K562 (cell line): Measurements from ENCODE around the gene CMPK1. TPM values are rescaled to one million over a fixed set of nuclear protein-coding genes. Genes with fewer than 3 reads are reported as not detected.
A peak's percentile ranks its signal among the peaks of the same experiment; 100 is the strongest.

Source experiments
- CREB1 ChIP-seq, 2 experiments: sonication (generic) in 1 of 2; formaldehyde crosslinking in 1 of 2; IDR thresholded peaks; 2 replicates each; pipeline versions ENCODE4 v1.6.1 to v1.8.0; 2012 to 2022; ENCODE audit warnings: inconsistent platforms in 1 of 2, mild to moderate bottlenecking in 1 of 2, missing genetic modification reagents in 1 of 2, moderate library complexity in 1 of 2
- FOS ChIP-seq: IDR thresholded peaks from 3 replicates; pipeline ENCODE4 v1.6.1; 2011; ENCODE audit not compliant: insufficient read length; ENCODE audit errors: extremely low read depth
- FOXO4 ChIP-seq: fragments of 450-650 bp; formaldehyde crosslinking; IDR thresholded peaks from 2 replicates; pipeline ENCODE4 v1.4.0; 2020; ENCODE audit warnings: mild to moderate bottlenecking, moderate library complexity
- HDAC8 ChIP-seq: fragments of 450-650 bp; IDR thresholded peaks from 2 replicates; pipeline ENCODE4 v1.6.1; 2016; ENCODE audit warnings: mild to moderate bottlenecking, missing genetic modification characterization, moderate library complexity, missing compliant biosample characterization
- HMGN3 ChIP-seq: IDR thresholded peaks from 2 replicates; pipeline ENCODE4 v1.6.1; 2011; ENCODE audit warnings: borderline replicate concordance, low read depth, mild to moderate bottlenecking, mixed read lengths, low read length; ENCODE audit not compliant: insufficient read length; ENCODE audit errors: extremely low read depth
- HNRNPH1 ChIP-seq: fragments of 200-400 bp; formaldehyde crosslinking; optimal IDR thresholded peaks from 2 replicates; pipeline ENCODE3; 2017; ENCODE audit warnings: low read depth, mild to moderate bottlenecking, low read length, moderate library complexity
- KDM2B ChIP-seq: fragments of 250-450 bp; sonication (Bioruptor Pico); IDR thresholded peaks from 2 replicates; pipeline ENCODE4 v1.8.0; 2021; ENCODE audit warnings: mild to moderate bottlenecking, moderate library complexity
- L3MBTL2 ChIP-seq: fragments of 450-650 bp; IDR thresholded peaks from 2 replicates; pipeline ENCODE4 v1.6.1; 2016; ENCODE audit warnings: mild to moderate bottlenecking, moderate library complexity
- MAFK ChIP-seq: IDR thresholded peaks from 2 replicates; pipeline ENCODE4 v1.6.1; 2011; ENCODE audit warnings: low read length, improper control_type of control experiment
- MXI1 ChIP-seq: IDR thresholded peaks from 2 replicates; pipeline ENCODE4 v1.6.1; 2011; ENCODE audit warnings: low read depth, mild to moderate bottlenecking, improper control_type of control experiment, low read length
- PCBP2 ChIP-seq: fragments of 200-400 bp; formaldehyde crosslinking; IDR thresholded peaks from 2 replicates; pipeline ENCODE4 v1.6.1; 2018; ENCODE audit warnings: low read length, low read depth, mild to moderate bottlenecking, moderate library complexity; ENCODE audit not compliant: poor library complexity, severe bottlenecking
- POLR2H ChIP-seq: IDR thresholded peaks from 2 replicates; pipeline ENCODE4 v1.6.1; 2016; ENCODE audit warnings: missing genetic modification characterization, low read depth, mild to moderate bottlenecking, control low read depth, missing compliant biosample characterization, moderate library complexity
- RBM22 ChIP-seq: fragments of 200-400 bp; formaldehyde crosslinking; IDR thresholded peaks from 2 replicates; pipeline ENCODE4 v1.6.1; 2018; ENCODE audit warnings: low read length, low read depth; ENCODE audit not compliant: poor library complexity, severe bottlenecking
- SP2 ChIP-seq: IDR thresholded peaks from 2 replicates; pipeline ENCODE4 v1.6.1; 2011; ENCODE audit warnings: mild to moderate bottlenecking, low read depth, low read length, moderate library complexity; ENCODE audit not compliant: poor library complexity, severe bottlenecking; ENCODE audit errors: extremely low read depth
- ZFP91 ChIP-seq: sonication (generic); formaldehyde crosslinking; IDR thresholded peaks from 2 replicates; pipeline ENCODE4 v1.8.0; 2022; ENCODE audit warnings: mild to moderate bottlenecking, missing genetic modification reagents
- polyA plus RNA-seq, 8 experiments: library from polyadenylated mRNA; depleted of rRNA in 4 of 8; stranded (reverse) in 5 of 8; unstranded in 3 of 8; fragments of >200 nt; fragmentation: Nextera tagmentation in 2 of 8; fragmentation: Illumina TruSeq in 1 of 8; extraction: Ambion mirVana in 2 of 8; extraction: Trizol in 1 of 8; gene quantifications; 2 replicates each; pipeline versions ENCODE4 v1.2.1 to v1.2.3, GENCODE V29; 2011 to 2014; ENCODE audit warnings: inconsistent platforms in 1 of 8, missing spikeins in 1 of 8
- total RNA-seq, 7 experiments: library from RNA; depleted of rRNA in 6 of 7; stranded (reverse); fragments of >200 nt in 6 of 7; fragmentation: Illumina TruSeq in 2 of 7; extraction: Trizol in 2 of 7; gene quantifications; 2 replicates each; pipeline versions ENCODE4 v1.2.1 to v1.2.3, GENCODE V29; 2011 to 2021; ENCODE audit warnings: low replicate concordance in 1 of 7
- TF ChIP-seq, protein P1 (sequence below), 2 experiments: fragments of 450-650 bp; IDR thresholded peaks; 2 replicates each; pipeline ENCODE4 v1.6.1; 2018; ENCODE audit warnings: mild to moderate bottlenecking in 2 of 2, low read depth in 1 of 2; ENCODE audit not compliant: partially characterized antibody in 2 of 2
- TF ChIP-seq, protein P2 (sequence below): sonication (generic); formaldehyde crosslinking; IDR thresholded peaks from 2 replicates; pipeline ENCODE4 v1.8.0; 2022; ENCODE audit warnings: mild to moderate bottlenecking, low read depth, missing genetic modification reagents

The CMPK1 gene
- total and polyA plus RNA-seq, 9 of the 15 experiments (the other 6 are each of a cell fraction or from before 2014, with no cell fraction given) = 54.5 to 197 (median 116) TPM

GRCh38 chr1:47313915-47314664 lies 19.5 kb upstream of the CMPK1 start, which contains the start of gene STIL (continued):
- TF ChIP-seq MAFK (peak; percentile 41), ZFP91 (CRISPR knock-in tag) (no peak), HNRNPH1 (no peak), POLR2H (peak; percentile 98), CREB1 (IDR thresholded peaks at IDR 0.05) (peak; percentile 92), CREB1 (CRISPR knock-in tag; IDR thresholded peaks at IDR 0.05) (peak; percentile 88), FOXO4 (CRISPR knock-in tag) (no peak), L3MBTL2 (peak; percentile 66), FOS (peak; percentile 96), SP2 (peak; percentile 58), HDAC8 (tag) (no peak), RBM22 (no peak), HMGN3 (peak; percentile 81), KDM2B (no peak), MXI1 (peak; percentile 53; the same call in 1 of the 2 replicates), PCBP2 (no peak)
- TF ChIP-seq, protein P1, sequence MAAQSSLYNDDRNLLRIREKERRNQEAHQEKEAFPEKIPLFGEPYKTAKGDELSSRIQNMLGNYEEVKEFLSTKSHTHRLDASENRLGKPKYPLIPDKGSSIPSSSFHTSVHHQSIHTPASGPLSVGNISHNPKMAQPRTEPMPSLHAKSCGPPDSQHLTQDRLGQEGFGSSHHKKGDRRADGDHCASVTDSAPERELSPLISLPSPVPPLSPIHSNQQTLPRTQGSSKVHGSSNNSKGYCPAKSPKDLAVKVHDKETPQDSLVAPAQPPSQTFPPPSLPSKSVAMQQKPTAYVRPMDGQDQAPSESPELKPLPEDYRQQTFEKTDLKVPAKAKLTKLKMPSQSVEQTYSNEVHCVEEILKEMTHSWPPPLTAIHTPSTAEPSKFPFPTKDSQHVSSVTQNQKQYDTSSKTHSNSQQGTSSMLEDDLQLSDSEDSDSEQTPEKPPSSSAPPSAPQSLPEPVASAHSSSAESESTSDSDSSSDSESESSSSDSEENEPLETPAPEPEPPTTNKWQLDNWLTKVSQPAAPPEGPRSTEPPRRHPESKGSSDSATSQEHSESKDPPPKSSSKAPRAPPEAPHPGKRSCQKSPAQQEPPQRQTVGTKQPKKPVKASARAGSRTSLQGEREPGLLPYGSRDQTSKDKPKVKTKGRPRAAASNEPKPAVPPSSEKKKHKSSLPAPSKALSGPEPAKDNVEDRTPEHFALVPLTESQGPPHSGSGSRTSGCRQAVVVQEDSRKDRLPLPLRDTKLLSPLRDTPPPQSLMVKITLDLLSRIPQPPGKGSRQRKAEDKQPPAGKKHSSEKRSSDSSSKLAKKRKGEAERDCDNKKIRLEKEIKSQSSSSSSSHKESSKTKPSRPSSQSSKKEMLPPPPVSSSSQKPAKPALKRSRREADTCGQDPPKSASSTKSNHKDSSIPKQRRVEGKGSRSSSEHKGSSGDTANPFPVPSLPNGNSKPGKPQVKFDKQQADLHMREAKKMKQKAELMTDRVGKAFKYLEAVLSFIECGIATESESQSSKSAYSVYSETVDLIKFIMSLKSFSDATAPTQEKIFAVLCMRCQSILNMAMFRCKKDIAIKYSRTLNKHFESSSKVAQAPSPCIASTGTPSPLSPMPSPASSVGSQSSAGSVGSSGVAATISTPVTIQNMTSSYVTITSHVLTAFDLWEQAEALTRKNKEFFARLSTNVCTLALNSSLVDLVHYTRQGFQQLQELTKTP (IDR thresholded peaks at IDR 0.05; ENCODE audit: low read depth in 1 of 2, partially characterized antibody in 2 of 2) = peak; percentile 65 to 70
- TF ChIP-seq, protein P2, sequence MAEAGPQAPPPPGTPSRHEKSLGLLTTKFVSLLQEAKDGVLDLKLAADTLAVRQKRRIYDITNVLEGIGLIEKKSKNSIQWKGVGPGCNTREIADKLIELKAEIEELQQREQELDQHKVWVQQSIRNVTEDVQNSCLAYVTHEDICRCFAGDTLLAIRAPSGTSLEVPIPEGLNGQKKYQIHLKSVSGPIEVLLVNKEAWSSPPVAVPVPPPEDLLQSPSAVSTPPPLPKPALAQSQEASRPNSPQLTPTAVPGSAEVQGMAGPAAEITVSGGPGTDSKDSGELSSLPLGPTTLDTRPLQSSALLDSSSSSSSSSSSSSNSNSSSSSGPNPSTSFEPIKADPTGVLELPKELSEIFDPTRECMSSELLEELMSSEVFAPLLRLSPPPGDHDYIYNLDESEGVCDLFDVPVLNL (CRISPR knock-in tag) = peak; percentile 99
